Panc1 (cell line): ENCODE measurements around the gene RALGAPB. TPM values are rescaled to one million over a fixed set of nuclear protein-coding genes. Genes with fewer than 3 reads are reported as not detected.
A peak's percentile ranks its signal among the peaks of the same experiment; 100 is the strongest.

ENCODE experiments used
- ATAC-seq: fragments of 200-7000 bp; cut with Tn5 transposase; 2 replicates; pipeline ENCODE4 v1.9.1; 2020; ENCODE audit warnings: mild to moderate bottlenecking, moderate library complexity
- BruUV-seq: library from RNA; stranded (reverse); fragments of 400-500 nt; replicated peaks from 2 replicates; lab custom pipeline; 2021; lab: Mats Ljungman, UMichigan
- CTCF ChIA-PET: fragments of 300-600 bp; sonication (Branson Sonifier 250); formaldehyde crosslinking; loops from one replicate; lab custom pipeline; 2022; ENCODE audit warnings: antibody characterized with exemption; lab: Charles Lee
- POLR2A ChIA-PET: fragments of 300-600 bp; sonication (Branson Sonifier 250); formaldehyde crosslinking; loops from one replicate; lab custom pipeline; 2022; ENCODE audit warnings: antibody characterized with exemption; lab: Charles Lee
- DNase-seq: peaks from one replicate; pipeline ENCODE4 v3.0.0-alpha.2; 2010; ENCODE audit warnings: low read depth, low spot score
- H3K27ac ChIP-seq: 2 replicates; pipeline ENCODE4 v1.5.1; 2011; ENCODE audit warnings: mild to moderate bottlenecking, low read length, inconsistent platforms
- H3K27me3 ChIP-seq: fragments of 200-500 bp; sonication (Bioruptor generic); 2 replicates; pipeline ENCODE4 v1.6.0; 2014; ENCODE audit warnings: low read length, inconsistent platforms; ENCODE audit not compliant: control insufficient read depth, insufficient read depth
- H3K36me3 ChIP-seq: fragments of 200-500 bp; sonication (Bioruptor generic); 2 replicates; pipeline ENCODE4 v1.5.1; 2014; ENCODE audit warnings: inconsistent platforms, mild to moderate bottlenecking, low read length, moderate library complexity; ENCODE audit not compliant: control insufficient read depth, insufficient read depth
- H3K4me1 ChIP-seq: 2 replicates; pipeline ENCODE4 v1.5.1; 2011; ENCODE audit warnings: inconsistent platforms, mild to moderate bottlenecking, low read length, moderate library complexity; ENCODE audit not compliant: control insufficient read depth, insufficient read depth
- H3K4me3 ChIP-seq, 2 experiments: 2 replicates each; pipeline ENCODE4 v1.5.1; 2011 to 2012; ENCODE audit warnings: low read depth in 2 of 2, low read length in 2 of 2, mild to moderate bottlenecking in 2 of 2, inconsistent platforms in 1 of 2, moderate library complexity in 1 of 2
- H3K9me3 ChIP-seq: fragments of 200-500 bp; sonication (Bioruptor generic); 2 replicates; pipeline ENCODE4 v1.5.1; 2014; ENCODE audit warnings: low read depth, mild to moderate bottlenecking, inconsistent platforms, low read length, moderate library complexity; ENCODE audit not compliant: control insufficient read depth, insufficient read depth
- CTCF ChIP-seq: fragments of 450-650 bp; IDR thresholded peaks from 2 replicates; pipeline ENCODE4 v1.5.1; 2017; ENCODE audit warnings: mild to moderate bottlenecking
- POLR2AphosphoS5 ChIP-seq: IDR thresholded peaks from 2 replicates; pipeline ENCODE4 v1.6.1; 2012; ENCODE audit warnings: mild to moderate bottlenecking, low read depth, low read length, moderate library complexity
- REST ChIP-seq, 2 experiments: IDR thresholded peaks; 2 replicates each; pipeline ENCODE4 v1.6.1; 2011 to 2012; ENCODE audit warnings: low read depth in 2 of 2, control low read depth in 1 of 2, low read length in 1 of 2, mild to moderate bottlenecking in 1 of 2, moderate library complexity in 1 of 2; ENCODE audit not compliant: insufficient read depth in 1 of 2
- SIN3A ChIP-seq: IDR thresholded peaks from 2 replicates; pipeline ENCODE4 v1.6.1; 2012; ENCODE audit warnings: low read depth, mild to moderate bottlenecking, low read length, moderate library complexity, borderline replicate concordance; ENCODE audit not compliant: insufficient read depth
- TCF7L2 ChIP-seq: IDR thresholded peaks from 2 replicates; pipeline ENCODE4 v1.6.1; 2011; ENCODE audit warnings: mild to moderate bottlenecking, low read depth, low read length, inconsistent platforms
- in situ Hi-C: cut with HindIII; loops from 2 replicates; pipeline ENCODE4 v1.10.0; 2016; ENCODE audit warnings: low sequenced_read_pairs, low pct_unique_long_range_greater_than_20kb
- intact Hi-C: fragments of 100-400 bp; cut with micrococcal nuclease; formaldehyde crosslinking; loops from one replicate; pipeline ENCODE4 v1.10.0; 2022; ENCODE audit not compliant: unreplicated experiment
- total RNA-seq: library from RNA; stranded (reverse); gene quantifications from one replicate; pipeline ENCODE4 v1.2.1, GENCODE V29; 2021; ENCODE audit not compliant: unreplicated experiment

RALGAPB gene
- total RNA-seq, 1 experiment from 2014 or later, result 33.1 TPM

GRCh38 chr20:38445901-38446425, 26.7 kb upstream of the RALGAPB start:
- H3K27ac ChIP-seq, result peak overlapping the region; percentile 45; the same call in 1 of the 2 replicates
- ChIA-PET CTCF (interaction anchor here (0.6 to 1.1 kb wide), 2 partner anchors 11 to 1530 kb away, joined by 4 to 6 read pairs; partner anchors contain the start of gene SNHG17), POLR2A (interaction anchor here (0.9 to 1.1 kb wide), 2 partner anchors 11 to 26 kb away, joined by 3 read pairs; partner anchors contain the start of genes RALGAPB and SNHG17)
- no TSS peak for BruUV-seq
- peak overlapping the region; percentile 86 to 88 for H3K4me3 ChIP-seq
- intact Hi-C loops (no loop called here), in situ Hi-C loops (no loop called here)
- peaks cover 2% of the 10 kb centered on the region; the same call in 1 of the 2 replicates for H3K36me3 ChIP-seq
- peaks cover 13% of the 10 kb centered on the region for H3K4me1 ChIP-seq
- ATAC-seq, result no peak
- no peak for TF ChIP-seq CTCF
- TF ChIP-seq SIN3A, result no peak
- TF ChIP-seq REST (IDR thresholded peaks at IDR 0.05; ENCODE audit: insufficient read depth in 1 of 2, low read depth in 2 of 2, low read length in 1 of 2), result no peak
- no peak for TF ChIP-seq TCF7L2
- no peak for TF ChIP-seq POLR2AphosphoS5
- no peaks in the 10 kb centered on the region for H3K9me3 ChIP-seq
- DNase-seq, result no peak
- no peaks in the 10 kb centered on the region for H3K27me3 ChIP-seq

- Histone ChIP-seq H3K9me3 (no peaks in the 10 kb centered on the region), H3K36me3 (peaks cover 2% of the 10 kb centered on the region; the same call in 1 of the 2 replicates), H3K4me1 (peaks cover 13% of the 10 kb centered on the region), H3K27ac (peak overlapping the region; percentile 93), H3K27me3 (no peaks in the 10 kb centered on the region), H3K4me3 (peak overlapping the region; percentile 86 to 88)
- CTCF ChIA-PET, result interaction anchor here (0.6 to 1.1 kb wide), 2 partner anchors 11 to 1531 kb away, joined by 4 to 6 read pairs; partner anchors contain the start of gene SNHG17
- BruUV-seq, result no TSS peak
- POLR2A ChIA-PET, result interaction anchor here (0.9 to 1.1 kb wide), 2 partner anchors 11 to 26 kb away, joined by 3 read pairs; partner anchors contain the start of genes RALGAPB and SNHG17
- TF ChIP-seq TCF7L2, result peak; percentile 79
- TF ChIP-seq REST (IDR thresholded peaks at IDR 0.05; ENCODE audit: insufficient read depth in 1 of 2, low read depth in 2 of 2, low read length in 1 of 2), result no peak
- peak; percentile 97 for TF ChIP-seq CTCF
- peak; percentile 90; the same call in 1 of the 2 replicates for TF ChIP-seq SIN3A
- peak; percentile 96 for TF ChIP-seq POLR2AphosphoS5
- DNase-seq, result peak; percentile 62
- in situ Hi-C loops (no loop called here), intact Hi-C loops (no loop called here)
- peak; percentile 97 for ATAC-seq
Measured at GRCh38 chr20:38446441-38447209, 26.0 kb upstream of the RALGAPB start.
